ENCODE data around the gene ACTG2. TPM values are rescaled to one million over a fixed set of nuclear protein-coding genes. Genes with fewer than 3 reads are reported as not detected.

ACTG2 gene
- polyA plus RNA-seq, 6 donors from 2014 or later: not detected

DNA sequence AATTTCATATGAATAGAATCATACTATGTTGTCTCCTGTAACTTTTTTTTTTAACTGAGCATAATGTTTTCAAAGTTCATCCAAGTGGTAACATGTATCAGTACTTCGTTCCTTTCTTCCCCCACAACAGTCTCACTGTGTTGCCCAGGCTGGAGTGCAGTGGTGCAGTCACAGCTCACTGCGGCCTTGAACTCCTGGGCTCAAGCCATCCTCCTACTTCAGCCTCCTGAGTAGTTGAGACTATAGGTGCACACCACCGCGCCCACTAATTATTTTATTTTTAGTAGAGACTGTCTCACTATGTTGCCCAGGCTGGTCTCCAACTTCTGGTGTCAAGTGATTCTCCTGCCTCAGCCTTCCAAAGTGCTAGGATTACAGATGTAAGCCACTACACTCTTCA, 68.5 kb downstream of the ACTG2 start:
- no peak overlapping the region for H3K4me3 Mint-ChIP-seq
- DNase-seq: no peak
- no peaks in the 10 kb centered on the region for H3K27me3 Mint-ChIP-seq
- H3K27ac Mint-ChIP-seq: peak overlapping the region in 1 of 6 donors; percentile 62
- H3K4me1 Mint-ChIP-seq: peaks cover 2 to 6% (median 4%) of the 10 kb centered on the region in 3 donors
- peaks cover 26 to 38% of the 10 kb centered on the region in 2 donors for H3K36me3 Mint-ChIP-seq
- no peak for ATAC-seq (ENCODE audit: low read depth in 2 of 2)
- H3K9me3 Mint-ChIP-seq: peaks cover 0 to 8% (median 4%) of the 10 kb centered on the region in 7 donors

DNA sequence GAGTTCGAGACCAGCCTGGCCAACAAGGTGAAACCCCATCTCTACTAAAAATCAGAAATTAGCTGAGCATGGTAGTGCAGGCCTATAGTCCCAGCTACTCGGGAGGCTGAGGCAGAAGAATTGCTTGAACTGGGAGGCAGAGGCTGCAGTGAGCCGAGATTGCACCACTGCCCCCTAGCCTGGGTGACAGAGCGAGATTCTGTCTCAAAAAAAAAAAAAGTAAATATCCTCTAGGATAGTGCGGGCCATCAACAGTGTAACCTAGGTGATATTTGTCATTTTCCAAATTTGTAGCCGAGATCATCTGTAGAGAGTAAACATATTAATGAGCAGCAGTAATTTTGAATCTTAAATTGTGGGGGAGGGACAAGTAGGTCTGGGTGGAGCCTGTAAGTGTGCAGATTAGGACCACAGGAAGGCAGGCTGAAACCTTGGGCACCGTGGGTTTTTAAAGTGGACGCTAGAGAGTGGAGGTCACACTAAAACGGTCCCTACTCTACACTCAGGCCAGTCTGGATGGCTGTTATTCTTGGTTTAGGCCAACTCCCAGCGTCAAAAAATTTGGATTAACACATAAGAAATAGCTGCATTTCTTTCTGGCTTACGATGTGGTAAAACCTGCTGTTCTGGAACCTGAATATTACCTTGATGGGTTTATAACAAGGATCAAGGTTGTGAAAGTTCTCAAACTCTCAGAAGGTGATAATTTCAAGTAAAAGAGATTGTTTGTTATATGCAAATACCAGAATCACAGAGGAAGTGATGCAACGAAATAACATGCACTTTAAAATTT, 69.2 kb downstream of the ACTG2 start:
- peaks cover 0 to 8% (median 4%) of the 10 kb centered on the region in 7 donors for H3K9me3 Mint-ChIP-seq
- peaks cover 0 to 5% (median 4%) of the 10 kb centered on the region in 3 donors for H3K4me1 Mint-ChIP-seq
- no peaks in the 10 kb centered on the region for H3K27me3 Mint-ChIP-seq
- peak overlapping the region in 1 of 6 donors; percentile 33 for H3K27ac Mint-ChIP-seq
- ATAC-seq (ENCODE audit: low read depth in 2 of 2): no peak
- DNase-seq: no peak
- no peak overlapping the region for H3K4me3 Mint-ChIP-seq
- peaks cover 26 to 30% of the 10 kb centered on the region in 2 donors for H3K36me3 Mint-ChIP-seq

DNA sequence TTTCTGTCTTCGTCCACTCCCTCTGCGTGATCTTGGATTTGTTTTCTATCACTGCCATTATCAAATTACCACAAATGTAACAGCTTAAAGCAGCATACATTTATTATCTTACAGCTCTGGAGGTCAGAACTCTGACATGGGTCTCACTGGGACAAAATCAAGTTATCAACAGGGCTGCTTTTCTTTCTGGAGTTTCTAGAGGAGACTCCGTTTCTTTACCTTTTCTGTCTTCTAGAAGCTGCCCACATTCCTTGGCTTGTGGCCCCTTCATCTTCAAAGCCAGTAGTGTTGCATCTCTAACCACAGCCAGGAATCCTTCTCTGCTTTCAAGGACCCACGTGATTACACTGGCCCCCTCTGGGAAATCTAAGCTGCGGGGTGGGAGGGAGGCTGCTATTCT, 70.0 kb downstream of the ACTG2 start:
- Mint-ChIP-seq H3K36me3 (peaks cover 23 to 27% of the 10 kb centered on the region in 2 donors), H3K27me3 (no peaks in the 10 kb centered on the region), H3K9me3 (peaks cover 0 to 8% (median 4%) of the 10 kb centered on the region in 7 donors), H3K4me1 (peaks cover 0 to 11% (median 7%) of the 10 kb centered on the region in 3 donors), H3K4me3 (no peak overlapping the region), H3K27ac (peak overlapping the region in 2 of 6 donors; percentile 4 to 10)
- ATAC-seq (ENCODE audit: low read depth in 2 of 2): no peak
- DNase-seq: no peak

DNA sequence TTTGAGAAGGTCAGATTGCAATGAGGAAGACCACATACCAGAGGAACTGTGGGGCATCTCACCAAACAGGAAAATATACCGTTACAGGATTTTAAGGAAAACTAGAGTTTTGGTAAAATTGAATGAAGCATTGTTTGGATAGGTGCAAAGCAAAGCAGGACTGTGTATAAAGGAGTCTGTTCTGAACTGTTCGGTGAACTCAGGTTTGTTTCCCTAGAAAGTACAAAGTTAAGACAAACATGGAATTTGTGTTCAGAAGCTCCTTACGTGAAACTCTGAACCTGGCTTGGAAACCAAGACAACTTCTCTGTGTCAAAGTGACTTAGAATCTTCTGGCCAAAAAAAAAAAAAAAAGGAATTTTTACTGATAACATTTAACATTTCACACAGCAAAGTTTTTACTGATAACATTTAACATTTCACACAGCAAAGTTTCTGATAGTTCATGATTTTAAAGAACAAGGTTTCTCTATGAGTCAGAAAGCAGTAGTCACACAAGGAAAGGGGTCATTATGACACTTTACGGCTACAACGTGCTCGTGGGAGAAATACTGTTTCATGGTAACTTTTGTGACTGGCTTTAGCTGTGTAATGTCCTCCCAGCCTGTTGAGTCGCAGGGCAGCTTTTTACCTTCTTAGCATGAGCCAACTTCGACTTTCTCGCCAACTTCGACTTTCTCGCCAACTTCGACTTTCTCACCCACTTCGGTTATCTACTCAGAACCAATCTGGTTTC, 70.7 kb downstream of the ACTG2 start:
- no peak for DNase-seq
- peaks cover 0 to 8% (median 4%) of the 10 kb centered on the region in 7 donors for H3K9me3 Mint-ChIP-seq
- no peak overlapping the region for H3K4me3 Mint-ChIP-seq
- ATAC-seq (ENCODE audit: low read depth in 2 of 2): no peak
- H3K27ac Mint-ChIP-seq: peak overlapping the region in 2 of 6 donors; percentile 8 to 44
- H3K36me3 Mint-ChIP-seq: peaks cover 17 to 19% of the 10 kb centered on the region in 2 donors
- H3K4me1 Mint-ChIP-seq: peaks cover 3 to 19% (median 15%) of the 10 kb centered on the region in 3 donors
- H3K27me3 Mint-ChIP-seq: no peaks in the 10 kb centered on the region

DNA sequence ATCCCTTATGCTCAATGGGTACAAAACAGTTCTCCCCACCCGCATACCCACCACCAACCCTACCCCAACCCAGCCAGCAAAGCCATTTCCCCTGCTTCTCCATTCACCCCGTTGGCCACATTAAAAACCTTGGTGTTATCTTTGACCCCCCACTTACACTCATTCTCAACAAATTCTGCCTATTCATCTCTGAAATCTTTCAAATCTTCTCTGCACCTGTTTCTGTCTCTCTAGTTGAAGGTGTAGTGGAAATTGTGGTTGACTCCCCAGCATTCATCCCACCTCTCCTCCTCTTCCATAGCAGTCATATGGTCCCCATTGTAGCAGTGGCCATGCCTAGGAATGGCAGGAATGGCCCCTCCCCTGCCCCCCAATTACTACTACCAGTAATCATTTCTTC, 71.4 kb downstream of the ACTG2 start:
- Mint-ChIP-seq H3K36me3 (peaks cover 11 to 13% of the 10 kb centered on the region in 2 donors), H3K4me3 (no peak overlapping the region), H3K4me1 (peaks cover 4 to 23% (median 17%) of the 10 kb centered on the region in 3 donors), H3K27me3 (no peaks in the 10 kb centered on the region), H3K27ac (no peak overlapping the region), H3K9me3 (peaks cover 0 to 8% (median 4%) of the 10 kb centered on the region in 7 donors)
- ATAC-seq (ENCODE audit: low read depth in 2 of 2) (no peak), DNase-seq (no peak)

DNA sequence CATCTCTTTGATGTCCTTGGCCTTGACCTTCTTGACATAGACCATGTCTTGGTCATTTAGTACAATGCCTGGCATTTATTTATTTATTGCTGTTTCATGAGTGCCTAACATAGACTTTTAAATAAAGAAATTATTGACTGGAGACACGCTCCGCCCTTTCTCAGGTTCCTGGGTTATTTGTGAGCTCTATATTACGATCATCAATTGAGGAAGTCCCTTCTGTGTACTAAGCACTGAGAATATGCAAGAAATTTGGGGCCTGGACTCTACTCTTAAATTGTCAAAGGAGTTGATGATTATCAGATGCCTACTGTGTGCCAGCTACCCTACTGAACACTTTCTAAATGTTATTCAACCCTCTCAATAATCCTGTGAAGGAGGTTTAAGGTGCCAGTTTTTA, 72.2 kb downstream of the ACTG2 start:
- no peak for ATAC-seq (ENCODE audit: low read depth in 2 of 2)
- H3K36me3 Mint-ChIP-seq: peaks cover 5 to 10% of the 10 kb centered on the region in 2 donors
- DNase-seq: no peak
- H3K27me3 Mint-ChIP-seq: no peaks in the 10 kb centered on the region
- peaks cover 0 to 8% (median 4%) of the 10 kb centered on the region in 7 donors for H3K9me3 Mint-ChIP-seq
- peak overlapping the region in 1 of 8 donors; percentile 30 for H3K4me3 Mint-ChIP-seq
- peak overlapping the region in 1 of 6 donors; percentile 20 for H3K27ac Mint-ChIP-seq
- H3K4me1 Mint-ChIP-seq: peaks cover 4 to 31% (median 21%) of the 10 kb centered on the region in 3 donors

DNA sequence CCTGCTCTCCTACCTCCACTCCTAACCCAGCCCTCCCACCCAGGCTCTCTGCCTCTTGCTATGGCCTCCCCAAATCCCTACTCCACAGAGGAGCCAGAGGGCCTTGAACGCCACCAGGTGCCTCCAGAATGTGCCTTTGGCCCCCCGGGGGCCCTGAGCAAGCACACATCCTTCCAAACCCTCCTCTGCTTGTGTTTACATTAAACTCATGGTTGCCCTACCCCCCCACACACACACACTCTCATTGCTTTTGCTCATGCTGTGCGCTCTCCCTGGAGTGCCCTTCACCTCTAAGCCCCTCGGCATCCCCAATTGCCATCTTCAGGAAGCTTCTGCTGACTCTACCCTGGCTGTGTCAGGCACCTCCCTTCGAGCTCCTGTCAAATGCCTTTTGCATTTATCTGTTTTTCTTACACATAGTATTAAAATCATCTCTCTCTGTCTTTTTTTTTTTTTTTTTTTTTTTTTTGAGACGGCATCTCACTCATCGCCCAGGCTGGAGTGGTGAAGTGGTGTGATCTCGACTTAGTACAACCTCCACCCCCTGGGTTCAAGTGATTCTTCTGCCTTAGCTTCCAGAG, 75.6 kb downstream of the ACTG2 start:
- H3K36me3 Mint-ChIP-seq: no peaks in the 10 kb centered on the region
- H3K27ac Mint-ChIP-seq: peak overlapping the region in 3 of 6 donors; percentile 11 to 78 (median 68)
- no peak overlapping the region for H3K4me3 Mint-ChIP-seq
- H3K27me3 Mint-ChIP-seq: no peaks in the 10 kb centered on the region
- no peak for ATAC-seq (ENCODE audit: low read depth in 2 of 2)
- peaks cover 0 to 3% (median 0%) of the 10 kb centered on the region in 7 donors for H3K9me3 Mint-ChIP-seq
- no peak for DNase-seq
- H3K4me1 Mint-ChIP-seq: peaks cover 27 to 64% (median 44%) of the 10 kb centered on the region in 3 donors

DNA sequence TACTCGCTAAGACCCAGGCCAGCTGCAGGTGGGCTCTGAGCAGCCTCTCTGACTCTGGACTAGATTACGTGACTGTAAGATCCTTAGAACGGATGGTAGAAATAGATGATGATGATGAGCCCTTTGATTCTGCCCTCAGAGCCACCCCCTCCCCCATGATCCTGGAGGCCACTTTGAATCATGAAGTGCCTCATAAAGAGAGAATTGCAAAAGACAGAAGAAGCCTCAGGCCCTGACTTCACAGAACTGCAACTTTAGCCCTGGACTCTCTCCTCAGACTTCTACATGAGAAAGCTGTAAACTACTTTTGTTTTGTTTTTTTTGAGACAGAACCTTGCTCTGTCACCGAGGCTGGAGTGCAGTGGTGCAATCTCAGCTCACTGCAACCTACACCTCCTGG, 76.5 kb downstream of the ACTG2 start:
- Mint-ChIP-seq H3K36me3 (no peaks in the 10 kb centered on the region), H3K4me1 (peaks cover 27 to 66% (median 44%) of the 10 kb centered on the region in 3 donors), H3K27ac (no peak overlapping the region), H3K4me3 (no peak overlapping the region), H3K9me3 (peaks cover 0 to under 1% (median 0%) of the 10 kb centered on the region in 7 donors), H3K27me3 (no peaks in the 10 kb centered on the region)
- ATAC-seq (ENCODE audit: low read depth in 2 of 2) (no peak), DNase-seq (no peak)

Other genes with a start within 250 kb of the ACTG2 start
- gene TPRKB, start 155.7 kb upstream of the ACTG2 start, polyA plus RNA-seq (ENCODE audit: low read depth in 6 of 6): 10 to 100 TPM; 71.0 to 96.4 (median 86.0) TPM
- gene DUSP11, start 112.9 kb upstream of the ACTG2 start, polyA plus RNA-seq (ENCODE audit: low read depth in 6 of 6): 10 to 100 TPM; 46.2 to 67.3 (median 57.4) TPM
- gene C2orf78, start 108.8 kb upstream of the ACTG2 start, polyA plus RNA-seq (ENCODE audit: low read depth in 6 of 6): under 1 TPM in 1 of 6 donors, not detected in 5; 0.12 TPM
- 10 to 100 TPM; 42.2 to 62.9 (median 50.9) TPM for gene STAMBP, start 64.0 kb upstream of the ACTG2 start, polyA plus RNA-seq (ENCODE audit: low read depth in 6 of 6)
- gene DGUOK, start 33.9 kb downstream of the ACTG2 start, polyA plus RNA-seq (ENCODE audit: low read depth in 6 of 6): 100 to 1,000 TPM; 192 to 245 (median 213) TPM
- gene TET3, start 91.9 kb downstream of the ACTG2 start, polyA plus RNA-seq (ENCODE audit: low read depth in 6 of 6): 1 to 10 TPM in 1 of 6 donors, under 1 TPM in 5; 0.03 to 1.2 (median 0.53) TPM

All from naive B cell (primary cell).